Endothelial cell of umbilical vein (primary cell): Measurements from ENCODE around the gene ANKRD33B. TPM values are rescaled to one million over a fixed set of nuclear protein-coding genes. Genes with fewer than 3 reads are reported as not detected.

Source experiments
- BruUV-seq: library from RNA; stranded (reverse); fragments of 400-500 nt; replicated peaks from 2 replicates; lab custom pipeline; 2021; lab: Mats Ljungman, UMichigan
- CTCF ChIA-PET: fragments of 300-600, 350-600 bp; sonication (Branson Sonifier 250); formaldehyde crosslinking; loops from one replicate; lab custom pipeline; 2021; ENCODE audit warnings: antibody characterized with exemption, inconsistent platforms; lab: Charles Lee
- POLR2A ChIA-PET: fragments of 300-600, 350-600 bp; sonication (Branson Sonifier 250); formaldehyde crosslinking; loops from one replicate; lab custom pipeline; 2021; ENCODE audit warnings: antibody characterized with exemption, inconsistent platforms; lab: Charles Lee
- DNase-seq: peaks from one replicate; pipeline ENCODE4 v3.0.0-alpha.2; 2011; ENCODE audit warnings: low read depth, low spot score
- FAIRE-seq: peaks from 2 replicates; lab custom pipeline; 2011; peaks lifted over from hg19 to GRCh38; lab: Jason Lieb, UNC
- H2AFZ ChIP-seq: 2 replicates; pipeline ENCODE4 v1.6.0; 2012; ENCODE audit warnings: low read depth, low read length, control low read depth, inconsistent platforms
- H3K27ac ChIP-seq: 2 replicates; pipeline ENCODE4 v1.5.1; 2011; ENCODE audit warnings: low read depth, mild to moderate bottlenecking, control low read depth, low read length, moderate library complexity; ENCODE audit not compliant: insufficient read depth
- H3K27me3 ChIP-seq, 2 experiments: 2 replicates each; pipeline versions ENCODE4 v1.6.0 to v1.6.1; 2011; ENCODE audit warnings: low read length in 2 of 2, mixed read lengths in 1 of 2; ENCODE audit not compliant: control insufficient read depth in 2 of 2, insufficient read depth in 2 of 2
- H3K36me3 ChIP-seq, 2 experiments: 2 replicates in 1 of 2; 3 replicates in 1 of 2; pipeline ENCODE4 v1.5.1; 2011; ENCODE audit warnings: low read length in 2 of 2, mild to moderate bottlenecking in 1 of 2, moderate library complexity in 1 of 2; ENCODE audit not compliant: control insufficient read depth in 2 of 2, insufficient read depth in 2 of 2; ENCODE audit errors: extremely low read depth in 1 of 2
- H3K4me1 ChIP-seq: 3 replicates; pipeline ENCODE4 v1.5.1; 2011; ENCODE audit warnings: mild to moderate bottlenecking, low read length; ENCODE audit not compliant: control insufficient read depth, insufficient read depth; ENCODE audit errors: extremely low read depth
- H3K4me2 ChIP-seq: 2 replicates; pipeline ENCODE4 v1.6.1; 2011; ENCODE audit warnings: low read length, control low read depth, mixed read lengths; ENCODE audit not compliant: insufficient read depth
- H3K4me3 ChIP-seq, 3 experiments: fragments of 200-600 bp in 1 of 3; sonication (generic), shearing (Covaris generic) in 1 of 3; replicated peaks in 1 of 3; 2 replicates each; pipeline ENCODE4 v1.5.1; 2011 to 2016; ENCODE audit warnings: control low read depth in 3 of 3, low read length in 3 of 3, mild to moderate bottlenecking in 2 of 3, inconsistent platforms in 1 of 3, low read depth in 1 of 3, moderate library complexity in 1 of 3; ENCODE audit not compliant: insufficient read depth in 1 of 3
- H3K79me2 ChIP-seq: 2 replicates; pipeline ENCODE4 v1.6.0; 2012; ENCODE audit warnings: low read length, inconsistent platforms; ENCODE audit not compliant: control insufficient read depth, insufficient read depth
- H3K9ac ChIP-seq: replicated peaks from 2 replicates; pipeline ENCODE3; 2011; ENCODE audit warnings: low read length, control low read depth; ENCODE audit not compliant: insufficient read depth; ENCODE audit errors: extremely low read depth
- H3K9me1 ChIP-seq: replicated peaks from 3 replicates; pipeline ENCODE4 v1.6.0; 2011; ENCODE audit warnings: mild to moderate bottlenecking, low read length; ENCODE audit not compliant: control insufficient read depth, insufficient read depth; ENCODE audit errors: extremely low read depth
- H3K9me3 ChIP-seq: replicated peaks from 2 replicates; pipeline ENCODE4 v1.5.1; 2012; ENCODE audit warnings: low read length, inconsistent platforms; ENCODE audit not compliant: control insufficient read depth, insufficient read depth
- H4K20me1 ChIP-seq: replicated peaks from 2 replicates; pipeline ENCODE3; 2011; ENCODE audit warnings: mild to moderate bottlenecking, low read length; ENCODE audit not compliant: control insufficient read depth, insufficient read depth; ENCODE audit errors: extremely low read depth
- CTCF ChIP-seq, 2 donors: IDR thresholded peaks; 1 replicate in 1 of 2; 2 replicates in 1 of 2; pipeline ENCODE4 v1.5.1; 2011; ENCODE audit warnings: low read length in 2 of 2, mild to moderate bottlenecking in 2 of 2, moderate library complexity in 2 of 2, control low read depth in 1 of 2, inconsistent platforms in 1 of 2, low read depth in 1 of 2; ENCODE audit not compliant: insufficient read depth in 1 of 2; ENCODE audit errors: extremely low read depth in 1 of 2
- EZH2 ChIP-seq: IDR thresholded peaks from 2 replicates; pipeline ENCODE4 v1.6.1; 2012; ENCODE audit warnings: borderline replicate concordance, low read depth, mild to moderate bottlenecking, moderate library complexity, low read length, inconsistent platforms; ENCODE audit not compliant: severe bottlenecking
- FOS ChIP-seq: IDR thresholded peaks from 2 replicates; pipeline ENCODE4 v1.6.1; 2011; ENCODE audit warnings: mild to moderate bottlenecking, low read length, moderate library complexity, borderline replicate concordance; ENCODE audit not compliant: insufficient read depth
- GATA2 ChIP-seq: IDR thresholded peaks from 2 replicates; pipeline ENCODE4 v1.7.0; 2011; ENCODE audit warnings: low read depth, mild to moderate bottlenecking, moderate library complexity, mixed read lengths, low read length; ENCODE audit not compliant: insufficient read length, insufficient read depth
- JUN ChIP-seq: IDR thresholded peaks from 2 replicates; pipeline ENCODE4 v1.6.1; 2011; ENCODE audit warnings: borderline replicate concordance, low read depth; ENCODE audit not compliant: insufficient read length, insufficient read depth
- MAX ChIP-seq: IDR thresholded peaks from 2 replicates; pipeline ENCODE4 v1.6.1; 2011; ENCODE audit not compliant: insufficient read depth, insufficient read length
- MYC ChIP-seq: IDR thresholded peaks from one replicate; pipeline ENCODE4 v1.6.1; 2011; ENCODE audit warnings: mild to moderate bottlenecking, low read depth, low read length
- POLR2A ChIP-seq: IDR thresholded peaks from 2 replicates; pipeline ENCODE4 v1.6.1; 2012; ENCODE audit warnings: low read depth, mild to moderate bottlenecking, control low read depth, low read length
- POLR2AphosphoS5 ChIP-seq: IDR thresholded peaks from 2 replicates; pipeline ENCODE4 v1.6.1; 2012; ENCODE audit warnings: low read depth, mild to moderate bottlenecking, control low read depth, low read length, moderate library complexity; ENCODE audit not compliant: insufficient read depth
- dilution Hi-C: fragments of 300-500 bp; cut with MboI; formaldehyde crosslinking; loops from one replicate; pipeline ENCODE4 v1.15.0; 2019; ENCODE audit warnings: low sequenced_read_pairs; ENCODE audit not compliant: extremely low pct_ligation_motif_present
- intact Hi-C: fragments of 100-400 bp; cut with micrococcal nuclease; formaldehyde crosslinking; loops from one replicate; pipeline ENCODE4 v1.10.0; 2022
- polyA plus RNA-seq, 4 experiments: library from polyadenylated mRNA; depleted of rRNA in 3 of 4; stranded (reverse) in 3 of 4; unstranded in 1 of 4; fragments of >200 nt; gene quantifications; 2 replicates each; pipeline versions ENCODE4 v1.2.1 to v1.2.3, GENCODE V29; 2011 to 2012; ENCODE audit warnings: missing spikeins in 1 of 4
- total RNA-seq: library from RNA; stranded (reverse); gene quantifications from 2 replicates; pipeline ENCODE4 v1.2.3, GENCODE V29; 2021

ANKRD33B gene
- total and polyA plus RNA-seq, 2 donors (not counting 3 experiments of a cell fraction or from before 2014, with no cell fraction given), result 2.4 to 5.4 TPM

GRCh38 chr5:10576121-10576789 is 12.4 kb downstream of the ANKRD33B start:
- peak; percentile 8 for FAIRE-seq
- no peak overlapping the region for H3K27ac ChIP-seq
- no peak for DNase-seq
- peaks cover 12% of the 10 kb centered on the region for H3K4me1 ChIP-seq
- TF ChIP-seq POLR2A (no peak), JUN (no peak), EZH2 (no peak), GATA2 (no peak), CTCF (IDR thresholded peaks at IDR 0.05; ENCODE audit: extremely low read depth in 1 of 2, insufficient read depth in 1 of 2, low read depth in 1 of 2, low read length in 2 of 2) (no peak), MAX (no peak), POLR2AphosphoS5 (no peak), MYC (no peak), FOS (no peak)
- ChIA-PET POLR2A (no interaction called here), CTCF (interaction anchor here (0.7 to 5.3 kb wide), 10 partner anchors 9 to 121 kb away, joined by 3 to 31 read pairs (median 4); no protein-coding TSS in a partner anchor)
- no peaks in the 10 kb centered on the region for H4K20me1 ChIP-seq
- no peaks in the 10 kb centered on the region for H3K36me3 ChIP-seq
- dilution Hi-C loops (no loop called here), intact Hi-C loops (loop anchor here (2.0 kb wide), 1 partner anchor 51 kb away; no protein-coding TSS in a partner anchor)
- H3K9me1 ChIP-seq, result no peaks in the 10 kb centered on the region
- H3K4me3 ChIP-seq, result no peak overlapping the region
- no peaks in the 10 kb centered on the region for H3K9me3 ChIP-seq
- no peaks in the 10 kb centered on the region for H3K79me2 ChIP-seq
- H3K27me3 ChIP-seq, result no peaks in the 10 kb centered on the region
- no peak overlapping the region for H3K4me2 ChIP-seq
- no TSS peak for BruUV-seq
- H3K9ac ChIP-seq, result no peak overlapping the region
- H2AFZ ChIP-seq, result no peak overlapping the region
